BE2C (cell line): ENCODE measurements around the gene ABTB2.

Experiments used
- DNase-seq: peaks from one replicate; pipeline ENCODE4 v3.0.0-alpha.2; 2020
- H3K27me3 ChIP-seq: fragments of 250-450 bp; sonication (Bioruptor Pico); 2 replicates; pipeline ENCODE4 v1.5.1; 2020; ENCODE audit warnings: mild to moderate bottlenecking
- H3K36me3 ChIP-seq: fragments of 250-450 bp; sonication (Bioruptor Pico); 2 replicates; pipeline ENCODE4 v1.5.1; 2020; ENCODE audit warnings: mild to moderate bottlenecking
- H3K4me1 ChIP-seq: fragments of 250-450 bp; sonication (Bioruptor Pico); 2 replicates; pipeline ENCODE4 v1.5.1; 2020
- H3K4me3 ChIP-seq: 2 replicates; pipeline ENCODE4 v1.5.1; 2011; ENCODE audit warnings: low read depth, low read length
- H3K9me3 ChIP-seq: fragments of 250-450 bp; sonication (Bioruptor Pico); 2 replicates; pipeline ENCODE4 v1.5.1; 2020
- CTCF ChIP-seq: IDR thresholded peaks from 2 replicates; pipeline ENCODE4 v1.5.1; 2012; ENCODE audit warnings: mild to moderate bottlenecking, low read depth, low read length

ABTB2 gene

GRCh38 chr11:34300026-34300925, 57.5 kb downstream of the ABTB2 start:
- H3K9me3 ChIP-seq, result no peaks in the 10 kb centered on the region
- TF ChIP-seq CTCF, result no peak
- H3K36me3 ChIP-seq, result no peaks in the 10 kb centered on the region
- no peak for DNase-seq
- H3K27me3 ChIP-seq, result no peaks in the 10 kb centered on the region
- no peaks in the 10 kb centered on the region for H3K4me1 ChIP-seq
- no peak overlapping the region for H3K4me3 ChIP-seq

GRCh38 chr11:34299284-34299972, 58.4 kb downstream of the ABTB2 start:
- H3K4me1 ChIP-seq, result no peaks in the 10 kb centered on the region
- no peak for DNase-seq
- TF ChIP-seq CTCF, result no peak

GRCh38 chr11:34298871-34299270, 58.9 kb downstream of the ABTB2 start:
- Histone ChIP-seq H3K27me3 (no peaks in the 10 kb centered on the region), H3K4me3 (no peak overlapping the region), H3K36me3 (no peaks in the 10 kb centered on the region), H3K9me3 (no peaks in the 10 kb centered on the region), H3K4me1 (no peaks in the 10 kb centered on the region)
- DNase-seq, result no peak
- no peak for TF ChIP-seq CTCF

More at GRCh38 chr11:34299284-34299972, 58.4 kb downstream of the ABTB2 start:
- Histone ChIP-seq H3K4me3 (no peak overlapping the region), H3K9me3 (no peaks in the 10 kb centered on the region), H3K36me3 (no peaks in the 10 kb centered on the region), H3K27me3 (no peaks in the 10 kb centered on the region)

- H3K27me3 ChIP-seq, result no peaks in the 10 kb centered on the region
- no peak for TF ChIP-seq CTCF
- no peaks in the 10 kb centered on the region for H3K36me3 ChIP-seq
- DNase-seq, result no peak
- H3K9me3 ChIP-seq, result no peaks in the 10 kb centered on the region
- no peak overlapping the region for H3K4me3 ChIP-seq
- no peaks in the 10 kb centered on the region for H3K4me1 ChIP-seq
Measured at GRCh38 chr11:34296412-34296811, 61.4 kb downstream of the ABTB2 start.

GRCh38 chr11:34292546-34292945, 65.3 kb downstream of the ABTB2 start:
- no peak for TF ChIP-seq CTCF
- no peaks in the 10 kb centered on the region for H3K36me3 ChIP-seq
- H3K27me3 ChIP-seq, result no peaks in the 10 kb centered on the region
- no peaks in the 10 kb centered on the region for H3K4me1 ChIP-seq
- H3K4me3 ChIP-seq, result no peak overlapping the region
- no peaks in the 10 kb centered on the region for H3K9me3 ChIP-seq
- DNase-seq, result no peak

- DNase-seq, result no peak
- Histone ChIP-seq H3K4me3 (no peak overlapping the region), H3K27me3 (no peaks in the 10 kb centered on the region), H3K9me3 (no peaks in the 10 kb centered on the region), H3K4me1 (no peaks in the 10 kb centered on the region), H3K36me3 (no peaks in the 10 kb centered on the region)
- TF ChIP-seq CTCF, result no peak
Measured at GRCh38 chr11:34292111-34292510, 65.7 kb downstream of the ABTB2 start.
